Muscle of arm (tissue), 14 donors: ENCODE results near the gene AKT3. TPM values are rescaled to one million over a fixed set of nuclear protein-coding genes. Genes with fewer than 3 reads are reported as not detected.
"Not testable (repeated sequence)": the region's sequence is repeated elsewhere in the genome, so short reads cannot be mapped to it uniquely, and the experiment has no call there.

Experiments
- DNase-seq: peaks from one replicate; pipeline ENCODE4 v3.0.0-alpha.2; 2013
- long read RNA-seq, 11 donors: transcript quantifications; one replicate each; lab custom pipeline, GENCODE V29; 2026
- polyA plus RNA-seq, 12 donors: library from polyadenylated mRNA; unstranded; fragments of 120-200 nt; gene quantifications; one replicate each; pipeline ENCODE4 v1.2.1, GENCODE V29; 2013; ENCODE audit not compliant: insufficient read length in 12 of 12

Gene AKT3
- polyA plus RNA-seq, result 10 to 100 TPM in 11 of 12 donors, not detected in 1; 20.6 to 30.0 (median 27.6) TPM
- long read RNA-seq, donor 1, result 0 reads
- long read RNA-seq, donor 2, full-length matches to known transcripts, result 3 of 3 reads
- long read RNA-seq, donor 2, partial matches to known transcripts, result 0 of 3 reads
- long read RNA-seq, donor 2, other reads (novel, unspliced or antisense), result 0 of 3 reads
- long read RNA-seq, donor 3, result 0 reads
- long read RNA-seq, donor 4, full-length matches to known transcripts, result 1 of 1 reads
- long read RNA-seq, donor 4, partial matches to known transcripts, result 0 of 1 reads
- long read RNA-seq, donor 4, other reads (novel, unspliced or antisense), result 0 of 1 reads
- long read RNA-seq, donor 5, full-length matches to known transcripts, result 4 of 4 reads
- long read RNA-seq, donor 5, partial matches to known transcripts, result 0 of 4 reads
- long read RNA-seq, donor 5, other reads (novel, unspliced or antisense), result 0 of 4 reads
- long read RNA-seq, donor 6, result 0 reads
- long read RNA-seq, donor 7, full-length matches to known transcripts, result 1 of 1 reads
- long read RNA-seq, donor 7, partial matches to known transcripts, result 0 of 1 reads
- long read RNA-seq, donor 7, other reads (novel, unspliced or antisense), result 0 of 1 reads
- long read RNA-seq, donor 8, full-length matches to known transcripts, result 2 of 2 reads
- long read RNA-seq, donor 8, partial matches to known transcripts, result 0 of 2 reads
- long read RNA-seq, donor 8, other reads (novel, unspliced or antisense), result 0 of 2 reads
- long read RNA-seq, donor 9, full-length matches to known transcripts, result 1 of 1 reads
- long read RNA-seq, donor 9, partial matches to known transcripts, result 0 of 1 reads
- long read RNA-seq, donor 9, other reads (novel, unspliced or antisense), result 0 of 1 reads
- long read RNA-seq, donor 10, full-length matches to known transcripts, result 8 of 8 reads
- long read RNA-seq, donor 10, partial matches to known transcripts, result 0 of 8 reads
- long read RNA-seq, donor 10, other reads (novel, unspliced or antisense), result 0 of 8 reads
- long read RNA-seq, donor 11, full-length matches to known transcripts, result 4 of 4 reads
- long read RNA-seq, donor 11, partial matches to known transcripts, result 0 of 4 reads
- long read RNA-seq, donor 11, other reads (novel, unspliced or antisense), result 0 of 4 reads

DNA sequence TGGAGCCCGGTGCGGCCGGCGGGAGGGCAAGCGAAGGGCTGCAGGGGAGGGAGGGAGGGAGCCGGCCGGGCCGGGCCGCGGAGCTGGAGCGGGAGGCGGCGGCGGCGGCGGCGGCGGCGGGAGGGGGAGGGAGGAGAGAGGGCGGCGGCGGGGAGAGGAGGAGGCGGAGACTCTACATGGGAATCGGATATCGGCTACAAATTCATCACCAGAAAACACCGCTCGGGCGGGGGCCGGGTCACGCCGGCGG lies at the start of gene AKT3:
TSS of gene AKT3 (minus strand) at position 42 of the 250 bp plus-strand sequence. CDS start 7,073 bp downstream, outside the sequence.
- DNase-seq, result no peak

DNA sequence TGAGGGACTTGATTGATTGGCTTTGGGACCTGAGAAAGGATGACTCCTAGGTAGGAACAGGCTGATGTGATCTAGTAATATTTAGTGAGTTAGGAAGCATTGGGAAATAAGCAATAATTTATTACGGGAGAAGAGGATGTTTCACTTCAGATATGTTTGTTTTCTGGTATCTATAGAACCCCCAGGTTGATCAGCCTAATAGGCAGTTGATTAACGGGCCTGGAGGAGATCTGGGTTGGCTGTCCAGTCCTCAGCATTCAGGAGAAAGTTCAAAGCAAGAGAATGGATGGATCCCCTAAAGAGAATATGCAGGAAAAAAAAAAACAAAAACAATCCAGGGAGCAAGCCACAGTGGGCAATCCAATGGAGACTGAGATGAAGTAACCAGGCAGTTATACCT lies 48.2 kb upstream of the AKT3 start:
- no peak for DNase-seq

DNA sequence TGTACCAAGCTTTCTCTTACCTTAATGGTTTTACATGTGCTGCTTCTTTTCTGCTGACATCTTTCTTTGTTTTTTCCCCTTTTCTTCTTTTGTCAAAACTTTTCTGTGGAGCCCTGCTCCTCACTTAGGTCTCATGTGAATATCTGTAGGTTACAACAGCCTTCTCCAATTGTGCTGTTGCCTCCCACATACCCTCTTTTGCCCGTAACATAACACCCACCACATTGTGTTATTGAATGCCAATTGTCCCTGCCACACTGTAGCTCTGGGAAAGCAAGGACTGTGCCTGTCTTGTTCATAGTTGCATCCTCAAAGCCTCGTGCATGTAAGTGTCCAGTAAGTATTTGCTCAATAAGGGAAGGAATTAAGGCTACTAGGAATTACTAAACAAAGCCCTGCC lies 46.3 kb upstream of the AKT3 start:
- DNase-seq, result no peak

DNA sequence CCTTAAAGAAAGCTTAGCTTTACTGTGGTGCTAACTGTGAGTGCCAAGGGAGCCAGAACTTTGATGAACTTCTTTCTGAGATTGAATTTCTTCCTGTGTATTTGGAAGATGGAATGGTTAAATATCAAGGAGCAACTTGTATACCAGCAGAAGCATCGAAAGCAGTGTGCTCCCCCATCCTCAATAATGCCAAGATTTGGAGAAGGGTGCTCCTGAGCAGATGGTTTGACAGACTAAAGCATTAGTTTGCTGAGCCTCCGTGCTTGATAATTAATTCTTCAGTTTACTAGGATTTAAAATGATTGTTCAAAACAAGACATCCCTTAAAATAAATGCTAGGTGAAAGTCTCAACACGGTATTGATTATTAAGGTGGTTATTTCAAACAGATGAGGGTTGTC lies 42.4 kb upstream of the AKT3 start:
- DNase-seq, result no peak

DNA sequence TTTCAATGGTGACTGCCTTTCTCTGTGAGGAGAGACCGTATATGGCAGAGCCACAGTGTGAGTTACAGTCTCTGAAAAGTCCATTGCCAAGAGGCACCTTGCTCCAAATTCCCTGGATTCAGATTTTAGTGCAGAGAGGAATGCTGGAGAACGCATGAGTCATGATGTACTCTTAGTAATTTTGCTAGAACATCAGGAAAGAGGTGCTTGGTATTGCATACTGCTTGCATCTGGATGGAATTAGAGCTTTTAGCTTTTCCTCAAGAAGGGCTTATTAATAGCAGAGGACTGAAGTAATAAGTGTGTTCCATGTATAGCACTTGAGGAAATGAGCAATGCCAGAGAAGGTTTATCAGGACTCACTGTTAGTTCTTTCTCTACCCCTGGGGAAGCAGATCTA lies 40.5 kb upstream of the AKT3 start:
- no peak for DNase-seq

DNA sequence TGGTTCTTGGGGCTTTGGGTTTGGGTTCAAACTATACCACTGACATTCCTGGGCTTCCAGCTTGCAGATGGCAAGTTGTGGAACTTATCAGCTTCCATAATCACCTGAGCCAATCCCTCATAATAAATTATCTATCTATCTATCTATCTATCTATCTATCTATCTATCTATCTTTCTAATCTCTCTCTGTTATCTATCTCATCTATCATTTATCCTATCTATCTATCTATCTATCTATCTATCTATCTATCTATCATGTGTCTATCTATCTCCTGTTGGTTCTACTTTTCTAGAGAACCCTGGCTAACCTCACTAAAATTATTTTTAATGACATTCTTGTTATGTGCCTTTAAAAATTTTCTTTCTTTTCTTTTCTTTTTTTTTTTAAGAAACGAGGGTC lies 35.8 kb upstream of the AKT3 start:
- no peak for DNase-seq

DNA sequence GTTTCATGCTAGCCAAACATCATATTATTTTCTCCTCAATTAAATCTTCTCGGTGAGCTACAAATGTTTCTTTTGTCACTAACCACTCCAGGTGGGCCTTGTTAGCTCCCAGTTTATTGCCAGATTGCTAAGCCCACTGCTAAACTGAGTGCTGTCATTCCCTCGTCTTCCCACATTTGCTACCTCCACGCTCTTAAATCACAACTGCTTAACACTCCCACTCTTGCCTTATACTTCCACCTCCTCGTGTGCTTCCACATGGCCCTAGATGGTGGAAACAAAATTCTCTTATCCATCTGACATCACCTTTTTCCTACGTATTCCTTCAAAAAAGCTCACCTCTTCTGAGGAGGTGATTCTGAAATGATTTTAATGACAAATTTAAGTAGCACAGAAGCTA lies 34.6 kb upstream of the AKT3 start:
- no peak for DNase-seq

DNA sequence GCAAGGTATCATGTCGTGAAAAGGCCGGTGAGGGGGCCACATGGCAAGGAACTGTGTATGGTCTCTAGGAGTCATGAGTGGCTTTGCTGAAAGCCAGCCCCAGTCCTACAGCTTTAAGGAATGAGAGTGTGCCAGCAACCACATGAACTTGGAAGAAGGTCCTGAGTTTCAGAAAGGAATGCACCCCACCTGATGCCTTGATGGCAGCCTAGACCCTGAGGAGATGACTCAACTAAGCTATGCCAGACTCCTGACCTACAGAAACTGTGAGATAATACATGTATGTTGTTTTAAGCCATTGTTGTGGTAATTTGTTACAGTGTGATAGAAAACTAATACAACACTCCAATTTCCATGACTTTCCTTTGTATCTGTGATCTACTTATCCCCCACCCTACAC lies 33.5 kb upstream of the AKT3 start:
- DNase-seq, result no peak

DNA sequence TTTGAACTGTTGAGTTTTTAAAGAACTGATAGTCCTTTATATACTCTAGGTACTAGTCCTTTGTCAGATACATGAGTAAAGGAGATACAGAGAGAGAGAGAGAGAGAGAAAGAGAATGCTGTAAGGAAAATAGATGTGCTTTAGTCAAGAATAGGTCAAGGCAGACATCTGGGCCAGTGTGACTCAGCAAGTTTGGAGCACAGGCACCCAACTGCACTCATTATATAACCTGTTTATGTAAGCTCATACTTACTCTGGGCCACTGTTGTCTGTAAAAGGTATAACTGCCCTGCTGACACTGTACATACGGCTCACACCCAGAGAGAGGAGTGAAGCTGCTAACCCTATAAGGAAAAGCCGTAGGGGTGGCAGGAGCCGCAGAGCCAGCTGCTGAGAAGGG lies 32.2 kb upstream of the AKT3 start:
- DNase-seq, result no peak

DNA sequence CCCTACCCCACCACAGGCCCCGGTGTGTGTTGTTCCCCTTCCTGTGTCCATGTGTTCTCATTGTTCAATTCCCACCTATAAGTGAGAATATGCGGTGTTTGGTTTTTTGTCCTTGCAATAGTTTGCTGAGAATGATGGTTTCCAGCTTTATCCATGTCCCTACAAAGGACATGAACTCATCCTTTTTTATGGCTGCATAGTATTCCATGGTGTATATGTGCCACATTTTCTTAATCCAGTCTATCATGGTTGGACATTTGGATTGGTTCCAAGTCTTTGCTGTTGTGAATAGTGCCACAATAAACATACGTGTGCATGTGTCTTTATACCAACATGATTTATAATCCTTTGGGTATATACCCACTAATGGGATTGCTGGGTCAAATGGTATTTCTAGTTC lies 27.0 kb upstream of the AKT3 start:
- DNase-seq, result not testable (repeated sequence)

DNA sequence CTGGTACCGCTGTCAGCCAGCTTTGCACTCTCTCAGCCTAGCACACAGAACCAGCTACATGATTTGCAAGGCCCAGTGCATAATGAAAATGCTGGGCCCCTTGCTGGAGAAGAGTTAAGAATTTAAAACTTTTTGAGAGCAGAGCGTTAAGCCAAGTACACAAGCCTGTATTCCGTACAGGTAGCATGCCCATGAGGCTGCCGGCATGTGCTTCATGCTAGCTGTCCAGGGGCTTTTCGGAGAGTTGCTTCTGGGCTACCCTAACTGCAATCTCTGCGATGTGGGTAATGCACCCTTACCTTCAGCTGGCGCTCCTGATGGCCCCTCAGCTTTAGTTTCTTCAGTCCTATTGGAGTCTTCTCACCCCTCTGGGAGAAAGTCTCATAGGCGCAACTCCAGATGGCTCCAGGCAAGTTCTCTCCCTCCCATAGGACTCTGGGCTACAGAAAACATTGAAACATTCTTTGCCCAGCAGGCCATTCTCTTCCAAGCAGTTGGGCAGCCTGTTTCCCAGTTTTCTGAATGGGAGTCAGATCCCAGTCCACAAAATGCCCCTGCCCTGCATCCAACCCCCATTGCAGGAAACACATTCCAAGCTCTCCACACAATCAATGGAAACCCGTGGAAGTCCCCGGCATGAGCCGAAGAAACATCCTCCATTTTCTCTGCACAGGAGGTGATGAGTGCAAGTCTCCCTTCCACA lies 5.7 kb upstream of the AKT3 start:
- no peak for DNase-seq

DNA sequence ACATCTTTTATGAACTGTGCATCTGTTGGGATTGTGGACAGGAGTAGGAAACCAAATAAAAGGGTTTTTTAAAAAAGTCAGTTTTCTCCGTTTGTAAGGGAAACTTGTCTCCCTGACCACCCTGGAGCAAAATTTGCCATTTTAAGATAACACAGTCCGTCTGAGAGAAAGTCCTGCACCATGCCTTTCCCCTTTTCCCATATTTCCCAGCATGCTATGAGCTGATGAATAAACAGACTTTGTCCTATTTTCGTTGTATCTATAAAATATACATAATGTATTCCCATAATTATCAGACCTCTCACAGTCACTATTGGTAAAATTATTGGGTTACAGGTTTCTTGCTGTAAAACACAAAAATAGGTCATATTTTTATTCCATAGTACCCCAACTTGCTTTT lies 1.7 kb upstream of the AKT3 start:
- no peak for DNase-seq

DNA sequence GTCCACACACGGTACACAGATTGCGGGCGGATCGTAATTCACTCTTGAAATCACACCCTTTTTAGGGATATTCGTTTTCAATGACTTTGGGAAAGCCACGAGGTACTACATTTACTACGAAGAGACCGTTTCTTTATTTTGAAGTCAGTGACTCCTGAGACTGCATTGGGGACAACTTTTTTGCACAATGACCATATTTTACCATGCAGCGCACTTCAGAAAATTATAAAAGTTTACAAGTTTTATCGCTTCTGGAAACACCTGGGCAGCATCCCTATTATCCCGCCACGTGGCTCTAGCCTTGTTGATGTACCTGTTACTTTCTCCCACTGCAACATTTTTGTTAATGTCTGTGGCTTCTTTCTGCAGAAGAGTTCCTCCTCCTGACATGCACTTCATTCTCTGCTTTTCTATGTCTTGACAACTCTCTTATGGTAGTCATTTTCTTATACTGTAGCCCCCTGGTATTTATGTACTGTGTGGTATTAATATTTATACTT lies 1.3 kb upstream of the AKT3 start:
- no peak for DNase-seq

DNA sequence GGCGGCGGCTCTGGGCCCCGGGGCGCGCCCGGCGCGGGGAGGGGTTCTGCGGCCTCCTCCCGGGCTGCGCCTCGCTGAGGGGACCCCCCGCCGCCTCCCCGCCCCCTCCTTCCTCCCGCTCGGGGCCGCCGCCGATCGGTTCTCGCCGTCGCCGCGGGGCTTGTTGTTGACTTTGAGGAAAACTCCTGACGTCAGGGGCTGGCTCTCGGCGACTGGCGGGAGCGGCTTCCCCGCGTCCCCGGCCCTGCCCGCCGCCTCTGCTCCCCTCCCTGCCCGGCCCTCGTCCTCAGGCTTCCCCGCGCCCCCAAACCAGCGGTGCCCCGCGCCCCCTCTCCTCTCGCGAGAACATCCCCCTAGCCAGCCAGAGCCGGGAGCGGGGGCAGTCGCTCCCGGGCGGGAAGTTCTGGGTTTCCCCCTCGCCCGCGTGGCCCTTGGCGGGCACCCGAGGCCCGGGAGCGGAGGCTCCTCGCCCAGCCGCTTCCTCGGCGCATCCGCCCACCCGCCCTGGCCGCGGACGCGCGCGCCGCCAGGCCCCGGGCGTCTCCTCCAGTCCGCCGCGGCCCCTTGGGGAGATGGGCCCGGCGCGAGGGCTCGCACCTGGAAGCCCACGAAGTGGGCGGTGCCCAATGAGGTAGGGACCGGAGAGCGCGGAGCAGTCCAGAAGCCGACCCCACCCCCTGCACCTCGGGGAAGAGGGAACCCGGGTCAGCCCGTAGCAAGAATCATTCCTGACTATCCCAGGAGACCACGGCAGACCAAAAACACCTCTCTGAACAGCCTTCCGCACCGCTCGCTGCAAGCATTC lies 611 bp upstream of the AKT3 start:
- peak; percentile 67 for DNase-seq

DNA sequence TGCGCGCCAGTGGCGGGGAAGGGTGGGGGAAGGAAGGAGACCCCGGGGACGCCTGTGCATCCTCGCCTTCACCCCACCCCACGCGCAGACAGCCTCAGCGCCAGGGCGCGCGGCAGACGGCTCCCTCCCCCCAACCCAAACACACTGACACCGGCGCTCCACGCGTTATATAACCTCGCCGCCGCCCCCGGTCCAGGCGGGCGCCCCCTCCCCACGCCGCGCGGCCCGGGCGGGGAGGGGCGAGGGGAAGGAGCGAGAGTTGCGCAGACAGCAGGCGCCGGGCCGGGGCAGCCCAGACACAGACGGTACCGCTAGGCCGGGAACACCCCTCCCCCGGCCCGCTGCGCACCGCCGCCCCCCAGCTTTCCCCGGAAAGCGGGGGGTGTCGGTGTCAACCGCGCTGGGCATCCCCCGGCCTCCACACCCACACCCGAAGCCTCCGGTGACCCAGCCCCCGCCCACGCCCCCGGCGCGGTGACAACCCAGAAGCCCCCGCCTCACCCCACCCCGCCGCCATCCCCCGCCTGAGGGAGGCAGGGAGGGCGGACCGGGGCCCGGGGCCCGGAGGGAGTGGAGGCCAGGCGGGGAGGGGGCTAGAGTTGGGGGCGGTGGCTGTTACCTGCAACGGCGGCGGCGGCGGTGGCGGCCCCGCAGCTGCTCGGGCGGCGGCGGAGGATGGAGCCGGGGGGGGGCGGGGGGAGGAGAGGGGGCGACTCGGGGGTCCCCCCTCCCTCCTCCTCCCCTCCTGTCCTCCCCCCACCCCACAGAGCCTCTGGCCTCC lies 432 bp downstream of the AKT3 start:
- peak; percentile 25 for DNase-seq

DNA sequence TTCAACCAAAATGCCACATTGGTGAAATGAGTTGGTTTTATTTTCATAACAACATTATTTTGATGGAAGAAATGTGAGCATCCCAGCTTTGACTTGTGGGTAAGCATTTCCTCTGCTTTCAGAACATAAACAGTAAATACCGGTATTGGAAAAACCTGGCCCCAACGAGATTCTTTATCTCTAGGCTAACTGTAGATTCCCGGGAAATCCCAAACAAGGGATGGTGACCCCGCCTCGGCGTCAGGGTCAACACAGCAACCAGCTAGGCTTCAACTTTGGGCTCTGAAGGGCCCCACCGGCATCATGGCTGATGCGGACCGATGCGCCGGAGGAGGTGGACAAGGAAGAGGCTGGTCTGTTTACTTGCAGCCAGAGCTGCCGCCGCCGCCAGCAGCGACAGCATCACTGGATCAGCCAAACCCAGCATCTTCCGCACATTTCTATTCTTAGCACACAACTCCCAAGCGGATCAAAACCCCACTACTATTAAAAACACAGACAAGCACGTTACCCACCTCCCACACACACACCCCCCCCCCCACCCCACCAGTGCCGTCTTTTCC lies 1.1 kb downstream of the AKT3 start:
- DNase-seq, result peak; percentile 72

DNA sequence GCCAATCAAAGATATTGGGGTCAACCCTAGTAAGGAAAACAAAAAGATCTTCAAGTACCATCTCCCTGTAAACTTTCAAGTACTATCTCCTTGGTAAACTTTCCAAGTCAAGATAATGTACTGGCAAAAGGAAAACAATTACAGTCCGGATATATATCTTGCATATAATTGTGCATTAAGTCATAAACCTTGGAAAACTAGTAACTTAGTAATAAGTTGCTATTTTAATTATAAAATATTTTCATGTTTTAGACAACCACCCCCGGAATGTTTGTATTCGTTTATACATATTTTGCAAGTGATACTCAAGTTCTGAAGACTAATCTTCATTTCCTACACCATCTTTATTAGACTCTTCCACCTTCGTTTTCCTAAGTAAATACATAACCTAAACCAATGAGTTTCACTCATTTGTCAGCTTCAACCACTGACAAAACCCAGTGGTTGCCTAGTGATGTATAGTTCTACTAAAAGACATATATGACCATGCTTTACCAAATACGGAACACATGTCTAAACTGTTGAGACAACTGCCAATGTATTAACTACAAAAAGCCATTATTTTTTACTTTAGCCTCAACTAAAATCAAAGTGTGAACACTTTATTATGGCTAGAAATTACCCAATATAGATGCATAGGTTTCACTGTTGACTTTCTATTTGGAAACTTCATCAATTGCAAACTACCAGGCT lies 1.7 kb downstream of the AKT3 start:
- no peak for DNase-seq

DNA sequence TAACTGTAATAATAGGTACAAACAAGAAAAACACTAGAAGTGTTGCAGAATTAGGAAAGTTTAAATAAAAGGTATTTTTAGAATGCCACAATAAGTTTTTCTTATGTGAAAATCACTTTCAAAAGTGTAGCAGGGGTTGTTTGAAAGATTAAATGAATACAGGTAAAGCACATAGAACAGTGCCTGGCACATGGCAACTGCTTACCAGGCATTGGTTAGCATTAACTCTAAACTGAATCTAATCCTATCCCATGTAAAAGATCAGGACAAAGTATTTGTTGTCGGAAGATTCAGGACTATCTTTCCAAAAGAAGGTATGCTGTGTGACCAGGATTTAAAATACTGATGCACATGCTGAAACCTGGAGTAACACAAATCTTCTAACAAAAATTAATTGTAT lies 3.3 kb downstream of the AKT3 start:
- no peak for DNase-seq

DNA sequence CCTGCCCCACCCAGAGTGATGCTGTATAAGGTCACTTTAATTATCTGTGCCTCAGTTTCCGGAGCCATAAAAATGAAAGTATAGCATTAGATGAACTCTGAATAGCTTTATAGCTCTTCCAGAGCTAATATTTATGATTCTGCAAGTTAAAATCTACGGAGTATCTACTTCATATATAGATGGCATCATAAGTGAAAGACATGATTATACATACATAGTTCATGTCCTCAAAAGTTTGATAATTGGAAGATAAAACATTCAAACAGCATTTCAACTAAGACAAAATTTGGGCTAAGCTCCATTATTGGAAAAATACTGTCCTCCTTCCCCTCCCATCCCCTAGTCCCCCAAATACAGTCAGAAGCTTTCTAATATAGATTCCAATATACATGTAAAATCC lies 4.2 kb downstream of the AKT3 start:
- DNase-seq, result no peak
